HG02642 (cell line): ENCODE data around the gene SMCP.
A peak's percentile ranks its signal among the peaks of the same experiment; 100 is the strongest.

Source experiments
- ATAC-seq: cut with Tn5 transposase; IDR thresholded peaks from one replicate; pipeline ENCODE4 v1.9.1; 2021; ENCODE audit warnings: mild to moderate bottlenecking; ENCODE audit not compliant: unreplicated experiment, poor library complexity

SMCP gene

DNA sequence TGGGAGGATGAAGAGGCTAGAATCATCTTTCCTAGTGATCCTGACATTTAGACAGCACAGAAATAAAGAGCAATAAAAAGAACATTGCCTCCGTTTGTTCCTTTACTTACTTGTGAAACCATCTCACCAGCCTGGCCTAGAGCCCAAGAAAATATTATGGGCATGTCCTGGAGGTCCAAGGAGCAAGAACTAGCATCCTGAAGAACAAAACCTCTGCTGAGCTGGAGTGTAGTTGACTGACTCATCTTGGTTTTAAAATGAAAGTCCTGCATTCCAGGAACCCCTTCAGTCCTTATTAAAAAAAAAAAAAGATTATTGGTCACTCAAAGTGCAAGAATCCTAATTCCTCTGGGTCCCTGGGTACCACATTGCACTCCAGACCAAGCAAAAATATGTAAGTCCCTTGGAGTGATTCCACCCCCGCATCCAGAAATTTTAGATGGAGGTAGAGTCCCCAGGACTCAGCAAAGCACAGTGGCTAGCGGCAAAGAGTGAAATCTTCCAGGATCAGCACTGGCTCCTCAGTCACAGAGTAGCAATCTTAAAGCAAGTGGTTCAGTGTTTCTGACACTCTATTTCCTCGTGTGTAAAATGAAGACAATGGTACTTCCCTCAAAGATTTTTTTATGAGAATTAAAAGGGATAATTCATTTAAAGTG, 7.0 kb downstream of the SMCP start:
- ATAC-seq = no peak

- no peak for ATAC-seq
Observed at GRCh38 chr1:152886085-152886484, 8.0 kb downstream of the SMCP start.

DNA sequence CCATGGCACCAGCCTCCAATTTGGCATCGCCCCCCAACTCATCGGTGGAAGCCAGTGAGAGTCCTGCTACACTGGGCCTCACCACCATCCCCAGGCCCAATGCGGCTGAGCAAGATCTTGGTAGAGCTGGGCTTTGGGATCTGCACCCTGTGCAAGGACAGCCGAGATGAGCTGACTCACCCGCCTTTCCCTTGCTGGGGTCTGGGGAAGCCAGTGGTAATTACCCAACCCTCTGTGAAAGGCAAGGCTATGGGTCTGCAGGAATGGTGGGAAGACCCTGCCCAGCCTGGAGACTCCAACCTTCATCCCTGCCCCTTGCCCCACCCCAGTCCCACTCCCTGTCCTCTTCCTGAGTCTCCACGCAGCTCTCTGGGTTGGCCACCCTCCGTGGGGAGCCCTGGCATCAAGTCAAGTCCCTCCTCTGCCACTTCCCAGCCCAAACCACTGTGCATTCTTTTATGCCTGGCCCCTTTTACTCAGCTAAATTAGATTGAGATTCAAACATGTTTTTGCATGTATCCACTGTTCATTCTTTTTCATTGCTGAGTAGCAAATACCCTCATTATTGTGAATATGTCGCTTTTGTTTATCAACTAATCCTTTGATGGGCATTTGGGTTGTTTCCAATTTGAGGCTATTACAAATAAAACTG, 8.8 kb downstream of the SMCP start:
- ATAC-seq = no peak

GRCh38 chr1:152888126-152888525, 10.0 kb downstream of the SMCP start:
- ATAC-seq = no peak

- ATAC-seq = no peak
Observed at GRCh38 chr1:152899027-152899426, 20.9 kb downstream of the SMCP start.

DNA sequence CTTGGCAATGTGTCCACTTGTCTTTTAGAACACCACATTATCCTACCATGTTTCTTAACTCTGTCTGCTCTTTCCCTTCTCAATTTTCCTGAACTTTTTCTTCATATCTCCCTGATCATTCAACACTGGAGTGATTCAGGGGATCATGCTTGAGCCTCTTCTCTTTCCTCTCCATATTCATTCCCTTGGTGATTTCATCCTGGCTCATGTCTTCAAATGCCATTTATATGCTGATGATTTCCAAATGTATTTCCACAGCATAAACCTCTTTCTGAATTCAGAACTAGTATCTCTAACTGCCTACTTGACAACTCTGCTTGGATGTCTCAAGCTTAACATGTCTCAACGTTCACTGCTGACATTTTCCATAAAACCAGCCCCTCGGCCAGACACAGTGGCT, 21.8 kb downstream of the SMCP start:
- no peak for ATAC-seq

GRCh38 chr1:152901631-152902030, 23.5 kb downstream of the SMCP start:
- ATAC-seq = no peak

GRCh38 chr1:152902636-152903035, 24.5 kb downstream of the SMCP start:
- no peak for ATAC-seq

- no peak for ATAC-seq
Observed at GRCh38 chr1:152904688-152905440, 26.7 kb downstream of the SMCP start.

- ATAC-seq = no peak
Observed at GRCh38 chr1:152906023-152906565, 28.0 kb downstream of the SMCP start.

- no peak for ATAC-seq
Observed at GRCh38 chr1:152907686-152908601, 29.8 kb downstream of the SMCP start, which contains the start of gene IVL. Gene IVL, plus strand, starts transcription at chr1:152908546. Its CDS starts 1,252 bp downstream, at chr1:152909798.

DNA sequence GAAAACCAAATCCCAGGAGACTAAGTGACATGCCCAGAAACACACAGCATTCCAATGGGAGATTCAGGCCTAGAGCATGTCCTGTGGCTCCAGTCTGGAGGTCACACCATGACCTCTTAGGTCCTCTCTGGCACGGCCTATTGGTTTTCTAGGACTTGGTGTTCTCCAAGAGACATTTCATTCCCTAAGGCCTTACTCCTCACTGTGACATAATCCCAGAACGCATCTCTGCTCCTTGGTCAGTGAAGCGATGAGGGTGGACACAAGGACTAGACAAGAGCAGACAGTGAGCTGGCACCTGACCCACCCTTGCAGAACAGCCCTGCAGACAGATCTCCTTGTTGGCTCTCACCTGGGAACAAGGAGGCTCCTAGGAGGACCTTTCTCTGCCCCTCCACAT, 31.1 kb downstream of the SMCP start:
- ATAC-seq = no peak

- ATAC-seq = no peak
Observed at GRCh38 chr1:152912471-152912870, 34.3 kb downstream of the SMCP start.

- no peak for ATAC-seq
Observed at GRCh38 chr1:152912900-152913299, 34.8 kb downstream of the SMCP start.

GRCh38 chr1:152917794-152918193, 39.7 kb downstream of the SMCP start:
- ATAC-seq = no peak

GRCh38 chr1:152919071-152919470, 40.9 kb downstream of the SMCP start:
- ATAC-seq = no peak

GRCh38 chr1:152924191-152924590, 46.1 kb downstream of the SMCP start:
- ATAC-seq = no peak

DNA sequence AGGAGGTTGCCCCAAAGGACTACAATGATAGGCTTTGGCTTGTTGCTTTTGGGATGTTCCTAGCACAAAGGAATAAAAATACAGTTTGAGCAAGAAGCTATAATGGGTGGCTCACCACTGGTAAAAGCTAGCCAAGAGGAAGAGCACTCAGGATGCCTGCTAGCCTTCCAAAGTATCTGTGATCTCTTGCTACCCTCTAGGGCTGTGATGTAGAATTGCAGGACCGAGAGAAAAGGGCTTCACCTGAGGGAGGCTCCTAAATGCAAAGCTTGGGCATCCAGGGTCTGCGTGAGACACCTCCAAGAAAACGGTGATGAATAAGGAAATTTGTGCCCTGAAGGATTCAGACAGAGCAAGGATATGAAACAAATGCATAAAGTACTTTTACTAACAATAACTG, 48.0 kb downstream of the SMCP start:
- peak; percentile 55 for ATAC-seq

- ATAC-seq = no peak
Observed at GRCh38 chr1:152928671-152929070, 50.5 kb downstream of the SMCP start.

GRCh38 chr1:152932170-152932811, 54.2 kb downstream of the SMCP start:
- no peak for ATAC-seq
